ENCODE data around the gene TTC17. TPM values are rescaled to one million over a fixed set of nuclear protein-coding genes. Genes with fewer than 3 reads are reported as not detected.

The TTC17 gene
- total and polyA plus RNA-seq, 4 donors = 18.9 to 88.6 (median 43.5) TPM

DNA sequence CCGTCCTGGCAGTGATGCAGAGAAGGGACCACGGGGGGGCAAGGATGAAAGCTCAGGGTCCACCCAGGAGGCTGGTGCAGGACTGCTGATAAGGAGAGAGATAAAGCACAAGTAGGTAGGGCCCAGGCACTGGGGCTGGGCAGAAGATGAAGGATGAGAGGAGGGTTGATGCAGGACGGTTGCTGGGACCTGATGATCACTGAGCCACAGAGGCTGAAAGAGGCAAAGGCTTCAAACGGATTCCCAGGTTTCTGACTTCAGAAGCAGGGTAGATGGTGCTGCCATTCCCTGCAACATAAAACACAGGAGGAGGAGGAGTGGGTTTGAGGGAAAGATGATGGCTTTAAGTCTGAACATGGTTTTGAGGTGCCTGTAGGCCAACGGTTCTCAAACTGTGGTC is 148.5 kb downstream of the TTC17 start:
- H3K27me3 ChIP-seq (ENCODE audit: control insufficient read depth in 4 of 4, insufficient read depth in 4 of 4, low read length in 3 of 4) = no peaks in the 10 kb centered on the region
- peaks cover 0 to 6% (median 0%) of the 10 kb centered on the region in 4 donors for H3K9me3 ChIP-seq (ENCODE audit: control insufficient read depth in 4 of 4, low read length in 3 of 4)
- WGBS = 78% methylated on average over 5 of the region's 5 CpGs
- DNase-seq (ENCODE audit: low spot score) = no peak
- no peaks in the 10 kb centered on the region for H3K4me1 ChIP-seq (ENCODE audit: control insufficient read depth in 4 of 4, insufficient read depth in 4 of 4, low read length in 3 of 4)
- H3K9ac ChIP-seq (ENCODE audit: low read depth in 1 of 2, low read length in 2 of 2) = no peak overlapping the region
- no peaks in the 10 kb centered on the region for H3K36me3 ChIP-seq (ENCODE audit: control insufficient read depth in 4 of 4, insufficient read depth in 3 of 4, low read depth in 1 of 4, low read length in 3 of 4)
- H3K4me3 ChIP-seq (ENCODE audit: low read depth in 1 of 3, low read length in 3 of 3) = no peak overlapping the region
- TF ChIP-seq HNF4A (conservative IDR thresholded peaks at IDR 0.05) (no peak), SP1 (IDR thresholded peaks at IDR 0.05) (no peak), RXRA (IDR thresholded peaks at IDR 0.05) (no peak), GABPA (IDR thresholded peaks at IDR 0.05 in 1 of 2, conservative IDR thresholded peaks at IDR 0.05 in 1 of 2) (no peak), TAF1 (conservative IDR thresholded peaks at IDR 0.05) (no peak)
- no peak overlapping the region for H3K27ac ChIP-seq (ENCODE audit: low read depth in 1 of 2, low read length in 2 of 2)

DNA sequence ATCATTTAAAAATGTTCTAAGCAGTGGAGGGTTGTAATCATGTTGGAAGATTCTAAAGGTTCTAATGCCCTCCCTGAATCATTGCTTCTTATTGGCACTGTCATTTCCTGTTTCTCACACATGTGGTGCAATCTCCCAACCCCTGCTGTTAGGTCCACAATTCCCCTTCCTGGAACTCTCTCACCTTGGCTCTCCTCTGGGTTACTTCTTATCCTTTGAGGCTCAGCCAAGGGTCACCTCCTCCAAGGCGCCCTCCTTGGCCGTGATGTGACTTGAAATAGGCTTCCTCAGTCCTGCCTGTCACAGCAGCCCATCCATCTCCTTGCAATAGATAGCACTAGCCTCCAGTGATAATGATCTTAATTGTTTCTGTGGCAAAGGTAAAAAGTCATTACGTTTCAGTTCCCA is 149.8 kb downstream of the TTC17 start:
- no peaks in the 10 kb centered on the region for H3K4me1 ChIP-seq (ENCODE audit: control insufficient read depth in 4 of 4, insufficient read depth in 4 of 4, low read length in 3 of 4)
- no peak overlapping the region for H3K4me3 ChIP-seq (ENCODE audit: low read depth in 1 of 3, low read length in 3 of 3)
- no peak for DNase-seq (ENCODE audit: low spot score)
- no peaks in the 10 kb centered on the region for H3K27me3 ChIP-seq (ENCODE audit: control insufficient read depth in 4 of 4, insufficient read depth in 4 of 4, low read length in 3 of 4)
- TF ChIP-seq SP1 (IDR thresholded peaks at IDR 0.05) (no peak), YY1 (IDR thresholded peaks at IDR 0.05) (no peak), HNF4G (IDR thresholded peaks at IDR 0.05) (no peak)
- WGBS = 39% methylated on average over 3 of the region's 3 CpGs
- peaks cover 0 to 11% (median 0%) of the 10 kb centered on the region in 4 donors for H3K9me3 ChIP-seq (ENCODE audit: control insufficient read depth in 4 of 4, low read length in 3 of 4)
- no peaks in the 10 kb centered on the region for H3K36me3 ChIP-seq (ENCODE audit: control insufficient read depth in 4 of 4, insufficient read depth in 3 of 4, low read depth in 1 of 4, low read length in 3 of 4)
- no peak overlapping the region for H3K9ac ChIP-seq (ENCODE audit: low read depth in 1 of 2, low read length in 2 of 2)
- no peak overlapping the region for H3K27ac ChIP-seq (ENCODE audit: low read depth in 1 of 2, low read length in 2 of 2)

DNA sequence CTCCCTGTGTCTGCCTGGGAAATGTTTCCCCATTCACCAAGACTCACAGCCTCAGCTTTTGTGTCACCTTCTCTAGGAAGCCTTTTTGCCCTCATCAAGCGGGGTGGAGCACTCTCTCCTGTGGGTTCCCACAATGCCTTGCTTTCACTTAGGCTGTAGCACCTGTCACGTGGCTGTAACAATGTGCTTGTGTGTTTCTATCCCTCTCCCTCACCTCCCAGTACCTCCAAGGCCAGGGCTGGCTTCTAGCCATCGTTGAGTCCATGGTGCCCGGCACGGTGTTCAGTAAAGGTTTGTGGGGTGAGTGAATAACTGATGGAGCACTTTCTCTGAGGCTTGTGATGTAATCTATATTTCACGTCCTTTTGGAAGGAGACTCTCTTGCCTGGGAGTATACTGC is 153.2 kb downstream of the TTC17 start:
- H3K36me3 ChIP-seq (ENCODE audit: control insufficient read depth in 4 of 4, insufficient read depth in 3 of 4, low read depth in 1 of 4, low read length in 3 of 4) = no peaks in the 10 kb centered on the region
- no peak overlapping the region for H3K27ac ChIP-seq (ENCODE audit: low read depth in 1 of 2, low read length in 2 of 2)
- no peak overlapping the region for H3K9ac ChIP-seq (ENCODE audit: low read depth in 1 of 2, low read length in 2 of 2)
- WGBS = 83% methylated on average over 6 of the region's 6 CpGs
- TF ChIP-seq, protein P1, sequence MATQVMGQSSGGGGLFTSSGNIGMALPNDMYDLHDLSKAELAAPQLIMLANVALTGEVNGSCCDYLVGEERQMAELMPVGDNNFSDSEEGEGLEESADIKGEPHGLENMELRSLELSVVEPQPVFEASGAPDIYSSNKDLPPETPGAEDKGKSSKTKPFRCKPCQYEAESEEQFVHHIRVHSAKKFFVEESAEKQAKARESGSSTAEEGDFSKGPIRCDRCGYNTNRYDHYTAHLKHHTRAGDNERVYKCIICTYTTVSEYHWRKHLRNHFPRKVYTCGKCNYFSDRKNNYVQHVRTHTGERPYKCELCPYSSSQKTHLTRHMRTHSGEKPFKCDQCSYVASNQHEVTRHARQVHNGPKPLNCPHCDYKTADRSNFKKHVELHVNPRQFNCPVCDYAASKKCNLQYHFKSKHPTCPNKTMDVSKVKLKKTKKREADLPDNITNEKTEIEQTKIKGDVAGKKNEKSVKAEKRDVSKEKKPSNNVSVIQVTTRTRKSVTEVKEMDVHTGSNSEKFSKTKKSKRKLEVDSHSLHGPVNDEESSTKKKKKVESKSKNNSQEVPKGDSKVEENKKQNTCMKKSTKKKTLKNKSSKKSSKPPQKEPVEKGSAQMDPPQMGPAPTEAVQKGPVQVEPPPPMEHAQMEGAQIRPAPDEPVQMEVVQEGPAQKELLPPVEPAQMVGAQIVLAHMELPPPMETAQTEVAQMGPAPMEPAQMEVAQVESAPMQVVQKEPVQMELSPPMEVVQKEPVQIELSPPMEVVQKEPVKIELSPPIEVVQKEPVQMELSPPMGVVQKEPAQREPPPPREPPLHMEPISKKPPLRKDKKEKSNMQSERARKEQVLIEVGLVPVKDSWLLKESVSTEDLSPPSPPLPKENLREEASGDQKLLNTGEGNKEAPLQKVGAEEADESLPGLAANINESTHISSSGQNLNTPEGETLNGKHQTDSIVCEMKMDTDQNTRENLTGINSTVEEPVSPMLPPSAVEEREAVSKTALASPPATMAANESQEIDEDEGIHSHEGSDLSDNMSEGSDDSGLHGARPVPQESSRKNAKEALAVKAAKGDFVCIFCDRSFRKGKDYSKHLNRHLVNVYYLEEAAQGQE (IDR thresholded peaks at IDR 0.05) = no peak
- TF ChIP-seq RAD21 (IDR thresholded peaks at IDR 0.05) (no peak), EGR1 (IDR thresholded peaks at IDR 0.05; ENCODE audit: low read depth in 2 of 2) (no peak), TAF1 (conservative IDR thresholded peaks at IDR 0.05) (no peak), YY1 (IDR thresholded peaks at IDR 0.05) (no peak), HNF4G (IDR thresholded peaks at IDR 0.05) (no peak), MAX (IDR thresholded peaks at IDR 0.05) (no peak), HNF4A (conservative IDR thresholded peaks at IDR 0.05) (no peak), NR2F2 (IDR thresholded peaks at IDR 0.05) (no peak), ZBTB33 (IDR thresholded peaks at IDR 0.05) (no peak), JUND (IDR thresholded peaks at IDR 0.05) (no peak), GABPA (IDR thresholded peaks at IDR 0.05 in 1 of 2, conservative IDR thresholded peaks at IDR 0.05 in 1 of 2) (no peak), FOXA2 (IDR thresholded peaks at IDR 0.05) (no peak), RXRA (IDR thresholded peaks at IDR 0.05) (no peak), FOXA1 (IDR thresholded peaks at IDR 0.05) (no peak), SP1 (IDR thresholded peaks at IDR 0.05) (no peak)
- TF ChIP-seq, protein P2, sequence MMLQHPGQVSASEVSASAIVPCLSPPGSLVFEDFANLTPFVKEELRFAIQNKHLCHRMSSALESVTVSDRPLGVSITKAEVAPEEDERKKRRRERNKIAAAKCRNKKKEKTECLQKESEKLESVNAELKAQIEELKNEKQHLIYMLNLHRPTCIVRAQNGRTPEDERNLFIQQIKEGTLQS (IDR thresholded peaks at IDR 0.05) = no peak
- TF ChIP-seq, protein P3, sequence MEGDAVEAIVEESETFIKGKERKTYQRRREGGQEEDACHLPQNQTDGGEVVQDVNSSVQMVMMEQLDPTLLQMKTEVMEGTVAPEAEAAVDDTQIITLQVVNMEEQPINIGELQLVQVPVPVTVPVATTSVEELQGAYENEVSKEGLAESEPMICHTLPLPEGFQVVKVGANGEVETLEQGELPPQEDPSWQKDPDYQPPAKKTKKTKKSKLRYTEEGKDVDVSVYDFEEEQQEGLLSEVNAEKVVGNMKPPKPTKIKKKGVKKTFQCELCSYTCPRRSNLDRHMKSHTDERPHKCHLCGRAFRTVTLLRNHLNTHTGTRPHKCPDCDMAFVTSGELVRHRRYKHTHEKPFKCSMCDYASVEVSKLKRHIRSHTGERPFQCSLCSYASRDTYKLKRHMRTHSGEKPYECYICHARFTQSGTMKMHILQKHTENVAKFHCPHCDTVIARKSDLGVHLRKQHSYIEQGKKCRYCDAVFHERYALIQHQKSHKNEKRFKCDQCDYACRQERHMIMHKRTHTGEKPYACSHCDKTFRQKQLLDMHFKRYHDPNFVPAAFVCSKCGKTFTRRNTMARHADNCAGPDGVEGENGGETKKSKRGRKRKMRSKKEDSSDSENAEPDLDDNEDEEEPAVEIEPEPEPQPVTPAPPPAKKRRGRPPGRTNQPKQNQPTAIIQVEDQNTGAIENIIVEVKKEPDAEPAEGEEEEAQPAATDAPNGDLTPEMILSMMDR (IDR thresholded peaks at IDR 0.05; ENCODE audit: low read depth, low read length, missing input control) = no peak
- H3K27me3 ChIP-seq (ENCODE audit: control insufficient read depth in 4 of 4, insufficient read depth in 4 of 4, low read length in 3 of 4) = no peaks in the 10 kb centered on the region
- H3K4me3 ChIP-seq (ENCODE audit: low read depth in 1 of 3, low read length in 3 of 3) = no peak overlapping the region
- H3K9me3 ChIP-seq (ENCODE audit: control insufficient read depth in 4 of 4, low read length in 3 of 4) = peaks cover 0 to 11% (median 0%) of the 10 kb centered on the region in 4 donors
- no peak for DNase-seq (ENCODE audit: low spot score)
- no peaks in the 10 kb centered on the region for H3K4me1 ChIP-seq (ENCODE audit: control insufficient read depth in 4 of 4, insufficient read depth in 4 of 4, low read length in 3 of 4)

Data from liver (tissue), 9 donors.